Raji (cell line): Measurements from ENCODE around the gene OGDHL.

Source experiments
- POLR2A ChIP-seq: IDR thresholded peaks from 2 replicates; pipeline ENCODE4 v1.6.1; 2011; ENCODE audit warnings: low read depth, low read length, control low read depth; ENCODE audit not compliant: insufficient read depth

Gene OGDHL

GRCh38 chr10:49745756-49746155 lies 16.4 kb downstream of the OGDHL start:
- TF ChIP-seq POLR2A = no peak

- no peak for TF ChIP-seq POLR2A
Observed at GRCh38 chr10:49744924-49745605, 17.1 kb downstream of the OGDHL start.

- TF ChIP-seq POLR2A = no peak
Observed at GRCh38 chr10:49744091-49744685, 17.9 kb downstream of the OGDHL start.

DNA sequence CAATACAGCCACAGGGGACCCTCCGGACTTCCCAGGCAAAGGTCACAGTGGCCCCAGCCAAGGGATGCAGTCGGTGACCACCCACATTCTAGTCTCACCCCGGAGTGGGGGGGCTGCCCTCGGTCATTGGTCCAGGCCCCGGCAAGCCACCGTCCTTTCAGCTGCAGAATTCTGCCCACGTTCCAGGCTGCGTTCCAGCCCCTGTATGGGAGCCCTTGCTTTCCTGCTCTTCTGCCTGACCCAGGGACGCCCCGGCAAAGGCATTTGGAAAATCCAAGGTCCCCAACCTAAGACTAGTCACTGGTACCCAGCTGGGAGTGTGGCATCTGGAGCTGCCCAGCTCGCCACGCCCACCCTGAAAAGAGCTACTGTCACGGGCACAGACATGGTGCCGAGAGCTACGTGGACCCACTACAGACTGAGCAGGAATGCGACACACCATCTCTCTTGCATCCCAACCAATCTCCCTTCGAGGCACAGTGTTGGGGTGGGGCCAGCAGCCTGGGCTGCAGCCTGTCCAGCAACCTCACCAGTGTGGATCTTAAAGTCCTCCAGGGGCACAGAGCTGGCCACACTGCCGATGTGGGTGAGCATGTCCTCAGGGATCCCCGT lies 18.6 kb downstream of the OGDHL start:
- TF ChIP-seq POLR2A = no peak

- TF ChIP-seq POLR2A = no peak
Observed at GRCh38 chr10:49742683-49743463, 19.2 kb downstream of the OGDHL start.

DNA sequence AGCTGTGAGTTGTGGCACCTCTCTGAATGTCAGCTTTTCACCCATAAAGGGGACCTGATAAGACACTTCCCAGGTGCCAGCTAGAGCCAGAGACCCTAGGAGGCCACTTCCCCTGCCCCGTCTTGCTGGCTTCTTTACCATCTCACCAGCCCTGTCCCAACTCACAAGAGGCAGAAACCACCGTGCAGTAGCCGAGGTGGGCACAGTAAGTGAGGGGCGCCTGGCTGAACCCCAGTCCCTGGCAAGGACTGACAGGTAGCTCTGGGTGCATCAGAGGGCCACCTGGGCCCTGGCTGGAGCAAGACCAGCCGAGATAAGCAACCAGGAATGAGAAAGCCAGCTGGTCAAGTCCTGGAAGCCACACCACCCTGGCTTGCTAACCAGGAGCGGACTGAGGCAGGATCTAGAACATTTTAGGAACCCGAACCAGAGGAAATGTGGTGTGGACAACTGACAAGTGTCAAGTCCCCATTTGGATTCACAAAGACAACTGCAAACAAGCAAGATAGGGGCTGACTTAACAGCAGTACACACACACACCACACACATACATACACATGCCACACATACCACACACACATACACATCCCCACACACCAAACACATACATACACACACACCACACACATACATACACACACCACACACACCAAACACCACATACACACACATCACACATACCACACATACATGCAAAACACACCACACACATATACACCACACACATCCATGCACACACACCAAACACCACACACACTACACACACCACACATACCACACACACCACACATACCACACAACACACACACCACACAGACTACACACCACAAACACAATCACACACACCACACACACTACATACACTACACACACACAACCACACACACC lies 20.8 kb downstream of the OGDHL start:
- no peak for TF ChIP-seq POLR2A

GRCh38 chr10:49740346-49741107 lies 21.6 kb downstream of the OGDHL start:
- no peak for TF ChIP-seq POLR2A

GRCh38 chr10:49739426-49739825 lies 22.7 kb downstream of the OGDHL start:
- no peak for TF ChIP-seq POLR2A

GRCh38 chr10:49738616-49739360 lies 23.3 kb downstream of the OGDHL start:
- no peak for TF ChIP-seq POLR2A

- TF ChIP-seq POLR2A = no peak
Observed at GRCh38 chr10:49737474-49738201, 24.5 kb downstream of the OGDHL start.

DNA sequence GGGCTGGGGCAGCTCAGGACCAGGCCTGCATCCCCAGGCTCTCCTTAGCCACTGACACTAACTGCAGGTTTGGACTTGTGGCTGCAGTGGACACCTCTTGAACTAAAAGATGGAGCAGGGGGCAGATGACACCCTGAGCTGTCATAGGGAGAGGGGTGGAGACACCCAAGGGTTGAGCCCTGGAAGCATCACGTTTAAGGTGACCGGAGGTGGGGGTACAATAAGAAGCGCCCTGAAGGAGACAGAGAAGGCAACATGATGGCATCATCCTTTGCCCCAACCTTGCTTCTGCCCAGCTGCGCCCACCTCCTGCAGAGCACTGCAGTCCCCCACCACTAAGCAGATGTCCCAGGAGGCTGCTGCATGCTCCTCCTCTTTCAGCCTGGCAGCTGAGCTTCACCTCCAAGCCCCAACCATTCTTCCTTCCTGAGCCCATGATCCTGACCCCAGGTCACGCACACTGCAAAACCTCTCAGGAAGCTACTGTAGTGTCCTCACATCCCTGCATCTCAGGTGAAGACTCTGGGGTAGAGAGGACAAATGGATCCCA lies 25.5 kb downstream of the OGDHL start:
- no peak for TF ChIP-seq POLR2A

DNA sequence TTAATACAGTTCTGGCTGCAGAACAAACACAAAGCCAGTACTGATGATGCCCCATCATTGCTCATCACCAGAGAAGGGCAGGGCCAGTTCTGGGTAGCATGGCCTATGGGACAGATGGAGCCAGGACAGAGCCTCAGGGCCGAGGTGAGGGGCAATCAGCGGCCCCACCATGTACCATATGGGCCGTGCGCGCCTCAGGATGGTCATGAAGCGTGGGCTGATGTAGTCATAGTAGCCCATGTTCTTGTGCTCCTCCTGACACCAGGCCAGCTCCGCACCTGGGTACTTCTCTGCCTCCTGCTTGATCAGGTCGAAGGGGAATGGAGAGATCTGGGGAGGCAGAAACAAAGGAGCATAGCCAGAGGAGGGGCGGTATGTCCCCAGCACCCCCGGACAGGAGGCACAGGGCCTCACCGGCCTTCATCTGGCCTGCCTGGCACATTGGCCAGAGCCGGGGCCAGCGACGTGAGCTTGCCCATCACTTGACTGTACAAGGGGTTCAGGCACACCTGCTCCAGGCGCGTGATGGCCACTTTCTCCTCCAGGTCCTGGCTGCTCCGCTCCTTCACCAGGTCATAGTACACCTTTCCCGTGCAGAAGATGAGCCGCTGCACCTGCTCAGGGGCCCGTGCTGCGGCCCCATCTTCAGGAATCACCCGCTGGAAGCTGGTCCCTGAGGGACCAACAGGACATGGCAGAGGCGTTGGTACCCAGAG lies 26.1 kb downstream of the OGDHL start:
- no peak for TF ChIP-seq POLR2A
